OCI-LY7 (cell line): ENCODE results near the gene NFKB1.

Experiments used
- EZH2phosphoT487 ChIP-seq: fragments of 200-600 bp; sonication (generic); IDR thresholded peaks from 2 replicates; pipeline ENCODE4 v1.6.1; 2018; ENCODE audit warnings: low read depth, borderline replicate concordance, mild to moderate bottlenecking, mixed run types, antibody characterized with exemption, low read length, moderate library complexity, mixed read lengths
- TF ChIP-seq, protein P1 (sequence below): fragments of 200-600 bp; sonication (generic); conservative IDR thresholded peaks from 2 replicates; pipeline ENCODE4 v1.5.1; 2014; ENCODE audit warnings: mild to moderate bottlenecking, antibody characterized with exemption, low read length, moderate library complexity, mixed read lengths

DNA sequence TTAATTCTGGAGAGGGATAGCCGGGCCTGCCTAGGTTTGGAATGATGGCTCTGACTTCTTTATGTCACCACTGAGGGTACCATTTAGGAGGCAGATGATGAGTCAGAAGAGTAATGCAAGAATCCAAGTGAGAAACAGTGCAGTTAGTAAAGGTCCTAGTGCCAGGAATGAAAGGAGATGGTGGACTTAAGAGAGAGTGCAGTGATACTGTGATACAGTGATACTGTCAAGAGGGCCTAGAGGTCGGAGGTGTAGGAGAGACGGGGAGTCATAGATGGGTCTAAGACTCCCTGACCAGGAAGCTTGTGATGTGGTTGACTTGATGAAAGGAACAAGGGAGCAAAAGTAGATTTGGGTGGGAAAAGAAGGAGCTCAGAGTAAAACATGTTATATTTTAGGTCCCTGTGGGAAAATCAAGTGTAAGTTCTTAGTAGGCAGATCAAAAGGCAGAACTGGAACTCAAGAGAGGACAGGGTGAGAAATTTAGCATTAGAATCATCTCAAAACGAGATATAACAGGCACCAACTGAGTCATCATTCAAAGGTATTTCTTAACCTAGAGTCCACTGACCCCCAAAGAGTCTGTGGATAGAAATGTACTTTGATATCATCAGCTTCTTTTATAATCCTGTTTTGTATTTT lies 85.0 kb downstream of the NFKB1 start:
- TF ChIP-seq, protein P1, sequence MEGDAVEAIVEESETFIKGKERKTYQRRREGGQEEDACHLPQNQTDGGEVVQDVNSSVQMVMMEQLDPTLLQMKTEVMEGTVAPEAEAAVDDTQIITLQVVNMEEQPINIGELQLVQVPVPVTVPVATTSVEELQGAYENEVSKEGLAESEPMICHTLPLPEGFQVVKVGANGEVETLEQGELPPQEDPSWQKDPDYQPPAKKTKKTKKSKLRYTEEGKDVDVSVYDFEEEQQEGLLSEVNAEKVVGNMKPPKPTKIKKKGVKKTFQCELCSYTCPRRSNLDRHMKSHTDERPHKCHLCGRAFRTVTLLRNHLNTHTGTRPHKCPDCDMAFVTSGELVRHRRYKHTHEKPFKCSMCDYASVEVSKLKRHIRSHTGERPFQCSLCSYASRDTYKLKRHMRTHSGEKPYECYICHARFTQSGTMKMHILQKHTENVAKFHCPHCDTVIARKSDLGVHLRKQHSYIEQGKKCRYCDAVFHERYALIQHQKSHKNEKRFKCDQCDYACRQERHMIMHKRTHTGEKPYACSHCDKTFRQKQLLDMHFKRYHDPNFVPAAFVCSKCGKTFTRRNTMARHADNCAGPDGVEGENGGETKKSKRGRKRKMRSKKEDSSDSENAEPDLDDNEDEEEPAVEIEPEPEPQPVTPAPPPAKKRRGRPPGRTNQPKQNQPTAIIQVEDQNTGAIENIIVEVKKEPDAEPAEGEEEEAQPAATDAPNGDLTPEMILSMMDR = no peak
- no peak for TF ChIP-seq EZH2phosphoT487
